Smooth muscle cell (in vitro differentiated cells): ENCODE results near the gene KBTBD12. TPM values are rescaled to one million over a fixed set of nuclear protein-coding genes. Genes with fewer than 3 reads are reported as not detected.

Experiments used
- DNase-seq: peaks from one replicate; lab custom pipeline; 2025; ENCODE audit not compliant: unreplicated experiment; lab: John Stamatoyannopoulos, UW
- H2AFZ ChIP-seq: fragments of 200-600 bp; sonication (generic); 2 replicates; pipeline ENCODE4 v1.6.0; 2016; ENCODE audit warnings: antibody characterized with exemption, low read depth, mild to moderate bottlenecking
- H3F3A ChIP-seq: fragments of 200-600 bp; sonication (generic); 2 replicates; pipeline ENCODE4 v1.6.0; 2017; ENCODE audit warnings: antibody characterized with exemption, low read depth
- H3K27ac ChIP-seq: fragments of 200-600 bp; sonication (generic); 2 replicates; pipeline ENCODE4 v1.5.1; 2016; ENCODE audit warnings: low read depth, mild to moderate bottlenecking
- H3K27me3 ChIP-seq: fragments of 200-600 bp; sonication (generic); 2 replicates; pipeline ENCODE4 v1.6.1; 2016; ENCODE audit warnings: low read depth, mild to moderate bottlenecking
- H3K36me3 ChIP-seq: fragments of 200-600 bp; sonication (generic); 2 replicates; pipeline ENCODE4 v1.5.1; 2016; ENCODE audit warnings: low read depth
- H3K4me1 ChIP-seq: fragments of 200-600 bp; sonication (generic); 2 replicates; pipeline ENCODE4 v1.5.1; 2016; ENCODE audit warnings: low read depth
- H3K4me2 ChIP-seq: fragments of 200-600 bp; sonication (generic); 2 replicates; pipeline ENCODE4 v1.6.0; 2016; ENCODE audit warnings: mild to moderate bottlenecking
- H3K4me3 ChIP-seq: fragments of 200-600 bp; sonication (generic); 2 replicates; pipeline ENCODE4 v1.5.1; 2016; ENCODE audit warnings: mild to moderate bottlenecking
- H3K79me2 ChIP-seq: fragments of 200-600 bp; sonication (generic); 2 replicates; pipeline ENCODE4 v1.6.0; 2016; ENCODE audit warnings: low read depth, mild to moderate bottlenecking
- H3K9ac ChIP-seq: fragments of 200-600 bp; sonication (generic); 2 replicates; pipeline ENCODE4 v1.6.0; 2016; ENCODE audit warnings: low read depth
- H3K9me3 ChIP-seq: fragments of 200-600 bp; sonication (generic); replicated peaks from 2 replicates; pipeline ENCODE4 v1.5.1; 2016; ENCODE audit warnings: low read depth
- H4K20me1 ChIP-seq: fragments of 200-600 bp; sonication (generic); 2 replicates; pipeline ENCODE4 v1.6.0; 2016; ENCODE audit warnings: low read depth
- CTCF ChIP-seq: fragments of 200-600 bp; sonication (generic); IDR thresholded peaks from 2 replicates; pipeline ENCODE4 v1.5.1; 2017; ENCODE audit warnings: borderline replicate concordance, mild to moderate bottlenecking, antibody characterized with exemption; ENCODE audit not compliant: insufficient read depth, poor library complexity, severe bottlenecking
- WGBS: methylation state at CpG from one replicate; pipeline ENCODE4 v1.1.7; 2016; ENCODE audit warnings: low lambda C conversion rate; 5-methylcytosine and 5-hydroxymethylcytosine counted together
- polyA plus RNA-seq: library from polyadenylated mRNA; unstranded; fragments of >200 nt; fragmentation: Nextera tagmentation; extraction: Ambion mirVana; gene quantifications from 2 replicates; pipeline ENCODE4 v1.2.1, GENCODE V29; 2016
- total RNA-seq: library from RNA; depleted of rRNA; stranded (reverse); fragments of >200 nt; gene quantifications from 2 replicates; pipeline ENCODE4 v1.2.3, GENCODE V29; 2014

The KBTBD12 gene
- total and polyA plus RNA-seq, 2 experiments from 2014 or later, result not detected

- Histone ChIP-seq H3K4me1 (no peaks in the 10 kb centered on the region), H3K4me2 (no peak overlapping the region), H3K36me3 (no peaks in the 10 kb centered on the region), H3K27me3 (peaks cover 6% of the 10 kb centered on the region), H3K79me2 (no peaks in the 10 kb centered on the region), H3F3A (no peaks in the 10 kb centered on the region), H3K27ac (no peak overlapping the region), H3K9ac (no peak overlapping the region), H2AFZ (no peak overlapping the region), H4K20me1 (no peaks in the 10 kb centered on the region), H3K4me3 (no peak overlapping the region), H3K9me3 (no peaks in the 10 kb centered on the region)
- 90% methylated on average over 3 of the region's 3 CpGs for WGBS
- no peak for TF ChIP-seq CTCF
- DNase-seq, result no peak
Measured at GRCh38 chr3:127998596-127998995, 83.6 kb downstream of the KBTBD12 start.

- no peak overlapping the region for H2AFZ ChIP-seq
- no peak overlapping the region for H3K4me2 ChIP-seq
- H4K20me1 ChIP-seq, result no peaks in the 10 kb centered on the region
- peaks cover 9% of the 10 kb centered on the region for H3K27me3 ChIP-seq
- no peaks in the 10 kb centered on the region for H3F3A ChIP-seq
- no peak overlapping the region for H3K9ac ChIP-seq
- H3K79me2 ChIP-seq, result no peaks in the 10 kb centered on the region
- no peak overlapping the region for H3K4me3 ChIP-seq
- WGBS, result 92% methylated on average over 6 of the region's 6 CpGs
- TF ChIP-seq CTCF, result no peak
- H3K9me3 ChIP-seq, result no peaks in the 10 kb centered on the region
- no peak overlapping the region for H3K27ac ChIP-seq
- no peaks in the 10 kb centered on the region for H3K4me1 ChIP-seq
- no peak for DNase-seq
- no peaks in the 10 kb centered on the region for H3K36me3 ChIP-seq
Measured at GRCh38 chr3:127999509-128000106, 84.6 kb downstream of the KBTBD12 start.

- peaks cover 9% of the 10 kb centered on the region for H3K27me3 ChIP-seq
- no peak overlapping the region for H2AFZ ChIP-seq
Measured at GRCh38 chr3:128001576-128001975, 86.5 kb downstream of the KBTBD12 start.

More at GRCh38 chr3:128001576-128001975, 86.5 kb downstream of the KBTBD12 start:
- H3F3A ChIP-seq, result no peaks in the 10 kb centered on the region
- no peaks in the 10 kb centered on the region for H3K79me2 ChIP-seq
- no peak overlapping the region for H3K27ac ChIP-seq
- no peak overlapping the region for H3K4me3 ChIP-seq
- H4K20me1 ChIP-seq, result no peaks in the 10 kb centered on the region
- no peak overlapping the region for H3K4me2 ChIP-seq
- no peak overlapping the region for H3K9ac ChIP-seq
- TF ChIP-seq CTCF, result no peak
- WGBS, result 68% methylated on average over 3 of the region's 3 CpGs
- H3K36me3 ChIP-seq, result no peaks in the 10 kb centered on the region
- DNase-seq, result no peak
- H3K4me1 ChIP-seq, result peaks cover 10% of the 10 kb centered on the region
- no peaks in the 10 kb centered on the region for H3K9me3 ChIP-seq
